HG02870 (cell line): Measurements from ENCODE around the gene TLCD3A.
"Not testable (repeated sequence)": the region's sequence is repeated elsewhere in the genome, so short reads cannot be mapped to it uniquely, and the experiment has no call there.

Experiments
- ATAC-seq: cut with Tn5 transposase; IDR thresholded peaks from one replicate; pipeline ENCODE4 v1.9.1; 2021; ENCODE audit warnings: mild to moderate bottlenecking, moderate library complexity; ENCODE audit not compliant: unreplicated experiment

TLCD3A gene

DNA sequence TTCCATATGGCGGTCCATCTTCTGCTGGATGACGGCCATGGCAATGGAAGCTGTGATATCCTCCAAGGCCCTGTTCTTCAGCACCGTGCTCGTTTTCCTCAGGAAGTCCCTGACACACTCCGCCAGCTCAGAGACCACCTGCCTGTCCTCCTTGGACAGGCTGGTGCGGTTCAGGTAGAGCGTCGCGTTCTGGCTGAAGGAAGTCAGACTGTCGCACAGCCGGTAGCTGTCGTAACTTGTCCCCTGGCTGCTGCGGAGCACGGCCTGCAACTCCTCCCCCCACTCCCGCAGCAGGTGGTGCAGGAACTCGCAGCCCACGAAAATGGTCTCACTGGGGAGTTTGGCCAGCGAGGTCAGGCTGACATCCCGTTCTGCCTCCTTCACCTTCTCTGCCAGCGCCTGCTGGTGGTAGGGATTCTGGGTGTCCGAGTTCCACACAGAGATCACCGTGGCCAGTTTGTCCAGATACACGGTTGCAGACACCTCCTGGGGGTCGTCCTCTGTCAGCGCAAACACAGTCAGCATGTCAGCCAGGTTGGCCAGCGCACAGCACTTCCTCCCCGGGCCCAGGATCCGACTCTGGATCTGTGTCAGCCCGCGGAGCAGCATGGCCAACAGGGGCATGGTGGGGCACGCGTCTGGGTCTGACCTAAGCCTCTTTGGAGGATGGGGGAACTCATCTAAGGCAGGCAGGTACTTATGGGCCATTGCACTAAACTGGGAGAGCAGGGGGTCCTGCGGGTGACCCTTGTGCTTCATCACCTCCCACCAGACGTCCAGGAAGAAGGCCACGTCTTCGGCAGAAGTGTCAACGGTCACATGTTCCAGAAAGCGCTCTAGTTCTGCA lies 14.6 kb downstream of the TLCD3A start:
- ATAC-seq: no peak

GRCh38 chr17:748604-749003 lies 16.2 kb downstream of the TLCD3A start:
- ATAC-seq: not testable (repeated sequence)

GRCh38 chr17:749359-749758 lies 17.0 kb downstream of the TLCD3A start:
- not testable (repeated sequence) for ATAC-seq

DNA sequence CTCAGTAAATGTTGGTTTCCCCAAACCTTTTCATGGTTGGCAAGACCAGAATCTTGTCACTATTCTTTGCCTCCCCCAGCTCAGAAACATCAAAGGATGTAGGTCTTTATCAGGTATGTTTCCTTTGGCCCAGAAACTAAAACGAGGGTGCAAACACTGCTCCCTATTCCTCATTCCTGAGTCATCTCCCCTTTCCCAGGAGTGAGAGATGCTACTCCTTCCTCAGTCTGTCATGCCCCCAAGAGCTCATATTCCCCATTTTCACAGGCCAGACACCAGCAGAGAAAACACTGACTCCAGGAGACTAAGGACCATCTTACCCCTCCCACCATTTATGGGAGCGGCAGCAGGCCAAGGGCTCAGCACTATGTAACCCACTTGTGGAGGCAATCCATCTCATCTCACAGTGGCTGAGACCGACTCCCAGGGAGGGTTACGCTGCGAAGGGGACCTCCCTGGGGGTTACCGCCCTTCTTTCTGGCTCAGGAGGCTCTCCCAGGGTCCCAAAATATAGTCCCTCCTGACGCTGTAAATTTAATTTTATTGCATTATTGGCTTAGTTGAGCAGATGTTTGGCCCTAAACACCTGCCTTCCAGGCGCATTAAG lies 18.1 kb downstream of the TLCD3A start:
- ATAC-seq: no peak

DNA sequence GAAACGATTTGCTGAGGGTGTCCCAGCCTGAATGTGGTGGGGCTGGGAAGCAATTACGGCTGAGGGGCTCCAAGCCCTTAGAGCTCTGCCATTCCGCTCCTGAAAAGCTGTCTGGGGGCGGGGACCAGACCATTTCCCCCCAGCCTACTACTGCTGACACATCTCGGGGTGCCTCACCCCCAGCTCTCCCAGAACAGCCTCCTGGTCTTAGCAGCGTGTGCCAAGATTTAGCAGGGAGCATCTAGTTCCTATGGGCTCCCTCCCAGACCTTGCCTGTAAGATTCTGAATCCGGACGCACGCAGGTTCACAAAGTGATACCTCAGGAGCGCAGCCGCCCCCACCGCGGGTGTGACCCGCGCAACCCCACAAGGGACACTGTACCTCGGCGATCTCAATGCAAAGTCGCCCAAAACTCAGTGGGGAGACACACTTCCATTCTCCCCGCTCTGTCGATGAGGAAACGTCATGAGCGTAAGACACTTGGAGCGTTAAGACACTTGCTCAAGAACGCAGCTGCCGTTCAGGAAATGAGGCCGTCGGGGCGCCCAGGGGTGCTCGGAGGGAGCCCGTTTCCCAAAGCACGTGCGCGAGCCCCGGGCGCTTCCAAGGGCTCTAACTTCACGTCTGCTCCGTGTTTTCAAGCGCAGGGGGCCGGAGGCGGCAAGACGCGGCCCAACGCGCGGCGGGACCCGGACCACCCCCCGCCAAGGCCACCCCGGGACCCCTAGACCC lies 19.0 kb downstream of the TLCD3A start:
- peak; percentile 26 for ATAC-seq

GRCh38 chr17:752002-752619 lies 19.7 kb downstream of the TLCD3A start, which contains the start of gene GEMIN4:
Gene GEMIN4 (minus strand): TSS chr17:752264. CDS start chr17:752142, 122 bp downstream.
- peak; percentile 82 for ATAC-seq

DNA sequence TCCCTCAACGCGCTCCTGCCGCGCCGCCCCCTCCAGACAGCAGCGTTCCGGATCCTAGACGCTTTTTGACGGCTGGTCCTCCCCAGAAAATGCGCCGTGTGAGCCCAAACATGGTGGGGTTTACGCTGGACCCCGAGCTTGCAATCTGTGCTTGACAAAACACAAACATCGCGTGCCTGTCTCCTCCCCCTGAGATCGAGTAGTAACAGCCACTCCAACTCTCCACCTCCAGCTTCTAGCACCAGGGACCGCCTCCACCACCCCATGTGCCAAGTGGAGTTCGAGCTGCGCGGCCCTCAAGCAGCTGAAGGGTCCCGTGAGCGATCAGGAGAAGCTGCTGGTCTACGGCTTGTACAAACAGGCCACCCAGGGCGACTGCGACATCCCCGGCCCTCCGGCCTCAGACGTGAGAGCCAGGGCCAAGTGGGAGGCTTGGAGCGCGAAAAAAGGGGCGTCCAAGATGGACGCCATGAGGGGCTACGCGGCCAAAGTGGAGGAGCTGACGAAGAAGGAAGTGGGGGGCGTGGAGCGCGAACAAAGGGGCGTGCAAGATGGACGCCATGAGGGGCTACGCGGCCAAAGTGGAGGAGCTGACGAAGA lies 20.3 kb downstream of the TLCD3A start:
- ATAC-seq: peak; percentile 6

DNA sequence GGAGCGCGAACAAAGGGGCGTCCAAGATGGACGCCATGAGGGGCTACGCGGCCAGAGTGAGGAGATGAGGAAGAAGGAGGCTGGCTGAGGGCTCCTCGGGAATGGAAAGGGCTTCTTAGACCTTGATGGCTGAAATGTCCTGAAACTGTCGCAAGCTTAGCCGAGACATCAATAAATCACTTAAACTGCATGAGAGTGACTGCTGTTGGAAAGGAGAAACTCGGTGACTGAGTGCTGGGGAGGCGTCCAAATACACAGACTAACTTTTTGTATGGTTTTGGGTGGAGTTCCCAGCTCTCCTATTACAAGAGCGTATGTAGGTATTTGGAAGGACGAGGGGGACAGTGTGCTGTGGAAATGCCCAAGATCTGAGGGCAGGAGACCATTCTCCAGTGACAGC lies 21.0 kb downstream of the TLCD3A start:
- no peak for ATAC-seq

DNA sequence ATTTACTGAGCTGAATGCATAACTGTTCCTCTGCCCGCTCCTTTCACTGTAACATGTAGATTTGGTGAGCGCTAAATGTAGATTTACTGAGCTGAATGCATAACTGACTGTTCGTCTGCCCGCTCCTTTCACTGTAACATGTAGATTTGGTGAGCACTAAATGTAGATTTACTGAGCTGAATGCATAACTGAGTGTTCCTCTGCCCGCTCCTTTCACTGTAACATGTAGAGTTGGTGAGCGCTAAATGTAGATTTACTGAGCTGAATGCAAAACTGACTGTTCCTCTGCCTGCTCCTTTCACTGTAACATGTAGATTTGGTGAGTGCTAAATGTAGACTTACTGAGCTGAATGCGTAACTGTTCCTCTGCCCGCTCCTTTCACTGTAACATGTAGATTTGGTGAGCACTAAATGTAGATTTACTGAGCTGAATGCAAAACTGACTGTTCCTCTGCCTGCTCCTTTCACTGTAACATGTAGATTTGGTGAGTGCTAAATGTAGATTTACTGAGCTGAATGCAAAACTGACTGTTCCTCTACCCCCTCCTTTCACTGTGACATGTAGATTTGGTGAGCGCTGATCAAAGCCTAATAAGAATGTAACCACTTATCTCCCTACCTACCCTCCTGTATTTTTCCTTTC lies 23.0 kb downstream of the TLCD3A start:
- ATAC-seq: not testable (repeated sequence)

- not testable (repeated sequence) for ATAC-seq
These were observed 23.7 kb downstream of the TLCD3A start for GRCh38 chr17:756010-756567.

- no peak for ATAC-seq
These were observed 27.6 kb downstream of the TLCD3A start for GRCh38 chr17:759964-760363.

DNA sequence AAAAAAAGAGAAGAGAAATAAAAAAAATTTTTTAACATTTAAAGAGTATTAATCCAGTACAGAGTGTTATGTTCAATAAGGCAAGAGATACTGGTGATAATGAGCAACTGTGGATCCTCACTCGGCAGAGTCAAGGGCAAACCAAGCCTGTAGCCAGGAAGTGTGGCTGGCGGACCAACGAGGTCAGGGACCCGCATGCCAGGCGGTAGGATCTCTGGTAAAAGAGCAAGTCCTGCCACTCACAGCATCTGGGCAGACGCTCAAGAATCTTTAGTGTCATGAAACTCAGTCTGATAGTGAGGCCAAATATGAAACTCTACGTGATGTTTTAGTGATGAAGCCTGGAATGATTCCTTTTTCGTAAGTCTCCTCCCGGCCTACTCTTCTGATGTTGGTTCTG lies 28.0 kb downstream of the TLCD3A start:
- ATAC-seq: no peak

DNA sequence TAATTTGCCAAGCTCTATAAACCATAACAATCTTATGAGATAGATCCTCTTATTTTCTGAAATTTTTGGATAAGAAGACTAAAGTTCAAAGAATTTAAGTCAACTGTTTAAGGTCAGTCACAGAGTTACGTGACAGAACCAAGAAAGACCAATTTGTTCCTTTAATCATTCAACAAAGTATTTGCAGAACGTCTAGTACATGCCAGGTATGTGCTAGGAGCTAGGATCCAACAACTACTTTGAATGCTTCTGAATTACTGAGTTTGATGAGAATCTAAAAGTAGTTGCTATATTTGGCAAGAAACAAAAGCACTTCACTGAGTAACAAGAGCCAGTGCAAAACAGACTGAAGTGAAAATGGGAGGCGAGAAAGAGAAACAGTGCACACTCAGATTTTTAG lies 34.7 kb downstream of the TLCD3A start:
- no peak for ATAC-seq

GRCh38 chr17:773016-773415 lies 40.6 kb downstream of the TLCD3A start:
- no peak for ATAC-seq

- no peak for ATAC-seq
These were observed 41.3 kb downstream of the TLCD3A start for GRCh38 chr17:773467-774312.

- no peak for ATAC-seq
These were observed 41.9 kb downstream of the TLCD3A start for GRCh38 chr17:774313-774584.

DNA sequence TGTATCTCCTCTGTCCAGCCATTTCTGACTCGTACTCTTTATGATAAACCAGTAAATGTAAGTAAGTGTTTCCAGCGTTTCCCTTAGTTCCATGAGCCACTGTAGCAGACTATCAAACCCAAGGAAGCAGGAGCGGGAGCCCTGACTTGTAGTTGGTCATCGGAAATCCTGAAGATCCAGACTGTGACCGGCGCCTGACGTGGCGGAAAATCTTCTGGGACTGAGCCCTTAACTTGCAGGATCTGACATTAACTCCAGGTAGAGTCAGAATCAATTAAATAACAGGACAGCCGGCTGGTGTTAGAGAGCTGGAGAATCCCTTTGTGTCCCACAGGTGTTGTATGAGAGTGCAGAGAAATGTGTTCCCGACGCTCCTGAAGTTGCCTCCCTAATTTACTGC lies 45.7 kb downstream of the TLCD3A start:
- ATAC-seq: no peak

DNA sequence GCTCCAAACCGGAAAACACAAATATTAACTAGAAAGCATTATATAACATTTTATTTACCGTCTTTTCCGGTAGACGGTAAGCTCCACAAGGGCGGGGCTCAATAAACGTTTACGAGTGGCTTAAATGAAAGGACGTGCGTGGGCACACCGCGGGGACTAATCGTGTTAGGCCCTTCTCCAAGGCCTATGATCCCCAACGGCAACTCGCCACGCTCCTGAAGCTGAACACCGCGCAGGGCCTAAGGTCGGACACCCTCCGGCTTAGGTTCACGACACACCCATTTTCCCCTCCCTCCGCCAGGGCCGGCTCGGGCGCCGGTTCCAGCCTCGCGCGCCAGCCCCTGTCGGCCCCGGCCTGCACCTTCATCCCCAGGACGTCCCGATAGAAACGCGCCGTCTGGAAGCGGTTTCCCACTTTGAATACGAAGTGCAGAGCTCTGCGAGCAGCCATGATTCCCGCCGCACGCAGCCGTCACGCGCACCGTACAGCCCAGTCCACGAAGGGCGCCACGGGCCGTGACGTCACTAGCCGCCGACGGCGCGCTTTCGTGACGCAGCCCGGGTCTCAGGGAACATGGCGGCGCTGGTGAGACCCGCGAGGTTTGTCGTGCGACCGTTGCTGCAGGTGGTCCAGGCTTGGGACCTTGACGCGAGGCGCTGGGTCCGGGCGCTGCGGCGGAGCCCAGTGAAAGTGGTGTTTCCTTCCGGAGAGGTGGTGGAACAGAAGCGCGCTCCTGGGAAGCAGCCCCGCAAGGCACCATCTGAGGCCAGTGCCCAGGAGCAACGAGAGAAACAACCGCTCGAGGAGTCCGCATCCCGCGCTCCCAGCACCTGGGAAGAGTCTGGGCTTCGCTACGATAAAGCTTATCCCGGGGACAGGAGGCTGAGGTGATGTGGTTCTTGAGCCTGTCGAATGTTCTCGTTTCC lies 49.7 kb downstream of the TLCD3A start, which contains the start of the genes GLOD4 and MRM3:
TSS of gene GLOD4 (minus strand) at position 476 of the 927 bp plus-strand sequence. CDS start at position 451, 25 bp downstream.
TSS of gene MRM3 (plus strand) at position 549 of the 927 bp plus-strand sequence. CDS start at position 575, 26 bp downstream.
- ATAC-seq: peak; percentile 72
